GM19324 (cell line): ENCODE measurements around the gene TNFSF13.

Experiments
- ATAC-seq: cut with Tn5 transposase; IDR thresholded peaks from one replicate; pipeline ENCODE4 v1.9.1; 2021; ENCODE audit warnings: mild to moderate bottlenecking, moderate library complexity; ENCODE audit not compliant: unreplicated experiment, low FRiP score

TNFSF13 gene

GRCh38 chr17:7550344-7550743 is 8.2 kb upstream of the TNFSF13 start:
- ATAC-seq: no peak

DNA sequence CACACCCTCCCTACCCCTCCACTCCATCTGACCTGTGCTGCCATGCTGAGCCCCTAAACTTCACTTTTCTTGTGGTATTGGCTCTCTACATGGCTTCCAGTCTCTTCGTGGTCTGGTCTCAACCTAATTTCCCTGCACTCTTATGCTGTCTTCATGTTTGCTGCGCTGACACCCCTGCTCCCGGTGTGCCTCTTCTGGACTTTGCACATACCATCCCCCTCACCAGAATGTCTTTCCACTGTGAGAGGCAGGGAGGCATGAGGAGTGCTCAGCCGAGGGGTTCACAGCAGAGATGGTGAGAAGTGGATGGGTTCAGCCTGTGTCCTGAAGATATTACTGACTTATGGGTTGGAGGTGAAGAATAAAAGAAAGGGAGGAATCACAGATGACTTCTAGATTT is 7.2 kb upstream of the TNFSF13 start:
- ATAC-seq: no peak

- ATAC-seq: peak; percentile 55
Measured at GRCh38 chr17:7552621-7553051, 5.9 kb upstream of the TNFSF13 start.

GRCh38 chr17:7553356-7553755 is 5.2 kb upstream of the TNFSF13 start:
- ATAC-seq: no peak

DNA sequence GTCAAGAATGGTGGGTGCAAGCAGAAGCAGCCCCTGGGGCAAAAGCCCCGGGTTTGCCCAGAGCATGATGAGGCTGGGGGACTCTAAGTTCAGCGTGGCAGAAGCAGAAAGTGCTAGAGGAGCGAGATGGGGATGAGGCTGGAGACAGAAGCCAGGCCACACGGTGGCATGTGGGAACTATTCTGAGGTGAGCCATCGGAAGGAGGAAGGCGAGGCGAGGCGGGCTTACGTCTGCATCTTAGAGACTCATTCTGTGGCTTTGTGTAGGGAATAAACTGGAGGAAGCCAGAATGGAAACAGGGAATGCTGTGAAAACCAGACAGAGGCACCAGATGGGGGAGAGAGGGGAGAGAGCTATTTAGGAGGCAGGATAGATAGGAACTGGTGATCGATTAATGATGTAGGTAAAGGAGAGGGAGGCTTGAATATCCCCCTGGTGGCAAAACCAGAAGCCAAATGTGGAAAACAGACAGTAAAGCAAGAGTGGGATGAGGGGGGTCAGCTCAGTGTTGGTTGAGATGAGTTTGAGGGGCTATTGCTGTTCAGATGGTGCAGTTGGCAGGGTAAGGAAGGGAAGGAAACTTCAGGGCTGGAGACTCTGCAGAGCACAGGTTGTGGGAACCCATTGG is 3.1 kb upstream of the TNFSF13 start:
- ATAC-seq: no peak

DNA sequence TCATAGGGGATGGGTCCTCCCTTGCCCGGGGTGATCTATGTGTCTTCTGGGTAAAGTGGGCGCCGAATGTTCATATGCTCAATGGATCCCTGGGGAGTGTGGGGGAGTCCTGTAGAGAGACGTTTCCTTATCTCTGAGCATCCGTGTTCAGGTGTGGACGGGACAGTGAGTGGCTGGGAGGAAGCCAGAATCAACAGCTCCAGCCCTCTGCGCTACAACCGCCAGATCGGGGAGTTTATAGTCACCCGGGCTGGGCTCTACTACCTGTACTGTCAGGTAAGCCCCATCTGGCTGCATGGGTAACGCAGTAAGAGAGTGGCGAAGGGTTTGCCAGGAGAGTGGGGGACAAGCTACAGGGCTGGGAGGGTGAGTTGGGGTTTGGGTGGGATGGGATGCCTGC is 1.9 kb upstream of the TNFSF13 start:
- ATAC-seq: no peak

DNA sequence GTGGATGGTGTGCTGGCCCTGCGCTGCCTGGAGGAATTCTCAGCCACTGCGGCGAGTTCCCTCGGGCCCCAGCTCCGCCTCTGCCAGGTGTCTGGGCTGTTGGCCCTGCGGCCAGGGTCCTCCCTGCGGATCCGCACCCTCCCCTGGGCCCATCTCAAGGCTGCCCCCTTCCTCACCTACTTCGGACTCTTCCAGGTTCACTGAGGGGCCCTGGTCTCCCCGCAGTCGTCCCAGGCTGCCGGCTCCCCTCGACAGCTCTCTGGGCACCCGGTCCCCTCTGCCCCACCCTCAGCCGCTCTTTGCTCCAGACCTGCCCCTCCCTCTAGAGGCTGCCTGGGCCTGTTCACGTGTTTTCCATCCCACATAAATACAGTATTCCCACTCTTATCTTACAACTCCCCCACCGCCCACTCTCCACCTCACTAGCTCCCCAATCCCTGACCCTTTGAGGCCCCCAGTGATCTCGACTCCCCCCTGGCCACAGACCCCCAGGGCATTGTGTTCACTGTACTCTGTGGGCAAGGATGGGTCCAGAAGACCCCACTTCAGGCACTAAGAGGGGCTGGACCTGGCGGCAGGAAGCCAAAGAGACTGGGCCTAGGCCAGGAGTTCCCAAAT is 1.3 kb upstream of the TNFSF13 start:
- no peak for ATAC-seq

DNA sequence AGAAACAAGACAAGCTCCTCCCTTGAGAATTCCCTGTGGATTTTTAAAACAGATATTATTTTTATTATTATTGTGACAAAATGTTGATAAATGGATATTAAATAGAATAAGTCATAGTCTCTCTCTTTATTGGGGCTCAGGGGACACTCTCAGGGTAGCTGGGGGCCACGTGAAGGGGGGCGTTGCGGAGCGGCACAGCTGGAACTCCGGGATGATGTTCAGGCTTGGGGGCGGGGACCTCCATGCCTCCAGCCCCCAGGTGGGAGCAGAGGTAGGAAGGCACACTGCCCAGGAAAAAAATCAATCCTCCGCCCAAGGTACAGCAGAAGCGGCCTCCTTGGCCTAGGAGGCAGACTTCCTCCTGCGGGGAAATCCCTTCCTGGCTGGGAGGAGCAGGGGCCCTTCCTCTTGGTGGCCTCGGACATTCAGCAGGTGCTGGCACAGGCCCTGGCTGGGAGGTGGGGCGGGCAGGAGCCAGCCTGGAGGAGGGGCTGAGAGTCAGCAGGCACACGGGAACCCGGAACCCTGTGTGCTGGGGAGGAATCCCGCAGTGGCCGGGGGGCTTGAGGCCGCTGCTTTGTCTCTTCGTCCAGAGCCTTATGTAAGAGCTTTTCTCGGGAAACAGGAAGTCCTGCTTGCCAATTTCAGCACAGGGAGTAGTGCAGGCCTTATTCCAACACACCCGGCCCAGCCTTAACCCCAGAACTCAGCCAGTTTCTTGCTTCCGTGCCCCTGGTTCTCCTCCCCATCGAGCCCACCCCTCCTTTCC is 591 bp upstream of the TNFSF13 start:
- ATAC-seq: no peak

DNA sequence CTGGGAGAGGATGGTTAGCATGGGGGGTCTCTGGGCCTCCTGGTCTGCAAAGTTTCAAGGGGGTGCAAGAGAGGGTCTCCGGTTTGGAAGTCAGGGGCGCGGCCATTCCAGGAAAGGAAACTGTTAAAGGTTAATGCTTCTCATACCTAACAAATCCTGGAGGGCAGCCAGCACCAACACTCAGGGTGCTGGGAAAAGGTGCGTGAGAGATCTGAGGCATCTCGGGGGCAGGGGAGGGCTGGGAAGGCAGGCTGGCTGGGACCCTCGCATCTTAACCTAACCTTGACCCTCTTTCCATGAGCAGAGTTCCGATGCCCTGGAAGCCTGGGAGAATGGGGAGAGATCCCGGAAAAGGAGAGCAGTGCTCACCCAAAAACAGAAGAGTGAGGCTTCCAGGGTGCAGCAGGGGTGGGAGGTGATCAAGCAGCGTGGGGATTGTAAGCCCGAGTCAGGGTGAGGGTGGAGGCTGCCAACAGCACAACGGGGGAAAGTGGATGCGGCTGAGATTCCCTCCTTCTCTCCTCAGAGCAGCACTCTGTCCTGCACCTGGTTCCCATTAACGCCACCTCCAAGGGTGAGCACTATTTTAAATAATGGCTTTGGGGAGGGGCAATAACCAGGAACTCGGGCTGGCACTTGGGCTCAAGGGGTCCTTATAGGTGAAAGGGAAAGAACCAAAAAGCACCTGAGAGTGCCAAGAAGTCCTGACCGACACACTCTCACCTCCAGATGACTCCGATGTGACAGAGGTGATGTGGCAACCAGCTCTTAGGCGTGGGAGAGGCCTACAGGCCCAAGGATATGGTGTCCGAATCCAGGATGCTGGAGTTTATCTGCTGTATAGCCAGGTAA is 996 bp downstream of the TNFSF13 start:
- no peak for ATAC-seq

DNA sequence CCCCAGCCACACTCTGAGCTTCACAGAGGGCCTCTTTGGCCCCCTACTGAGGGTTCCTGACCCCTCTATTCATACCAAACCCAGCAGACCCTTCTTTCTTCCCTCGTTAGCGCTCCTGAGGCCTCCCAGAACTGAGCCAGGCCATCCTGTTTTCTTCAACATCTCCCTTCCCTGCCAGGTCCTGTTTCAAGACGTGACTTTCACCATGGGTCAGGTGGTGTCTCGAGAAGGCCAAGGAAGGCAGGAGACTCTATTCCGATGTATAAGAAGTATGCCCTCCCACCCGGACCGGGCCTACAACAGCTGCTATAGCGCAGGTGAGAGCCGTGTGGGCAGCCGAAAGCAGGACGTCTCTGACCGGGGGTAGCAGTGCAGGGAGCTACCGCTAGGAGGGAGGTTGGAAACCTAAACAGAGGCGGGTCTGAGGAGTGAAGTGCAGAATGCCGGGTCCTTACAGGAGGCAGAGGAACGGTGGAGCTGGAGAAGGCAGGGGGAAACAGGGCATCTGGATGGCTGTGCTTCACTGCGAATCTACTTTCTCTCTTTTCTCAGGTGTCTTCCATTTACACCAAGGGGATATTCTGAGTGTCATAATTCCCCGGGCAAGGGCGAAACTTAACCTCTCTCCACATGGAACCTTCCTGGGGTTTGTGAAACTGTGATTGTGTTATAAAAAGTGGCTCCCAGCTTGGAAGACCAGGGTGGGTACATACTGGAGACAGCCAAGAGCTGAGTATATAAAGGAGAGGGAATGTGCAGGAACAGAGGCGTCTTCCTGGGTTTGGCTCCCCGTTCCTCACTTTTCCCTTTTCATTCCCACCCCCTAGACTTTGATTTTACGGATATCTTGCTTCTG is 1.9 kb downstream of the TNFSF13 start:
- ATAC-seq: no peak

DNA sequence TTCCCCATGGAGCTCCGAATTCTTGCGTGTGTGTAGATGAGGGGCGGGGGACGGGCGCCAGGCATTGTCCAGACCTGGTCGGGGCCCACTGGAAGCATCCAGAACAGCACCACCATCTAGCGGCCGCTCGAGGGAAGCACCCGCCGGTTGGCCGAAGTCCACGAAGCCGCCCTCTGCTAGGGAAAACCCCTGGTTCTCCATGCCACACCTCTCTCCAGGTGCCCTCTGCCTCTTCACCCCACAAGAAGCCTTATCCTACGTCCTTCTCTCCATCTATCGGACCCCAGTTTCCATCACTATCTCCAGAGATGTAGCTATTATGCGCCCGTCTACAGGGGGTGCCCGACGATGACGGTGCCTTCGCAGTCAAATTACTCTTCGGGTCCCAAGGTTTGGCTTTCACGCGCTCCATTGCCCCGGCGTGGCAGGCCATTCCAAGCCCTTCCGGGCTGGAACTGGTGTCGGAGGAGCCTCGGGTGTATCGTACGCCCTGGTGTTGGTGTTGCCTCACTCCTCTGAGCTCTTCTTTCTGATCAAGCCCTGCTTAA is 2.6 kb downstream of the TNFSF13 start:
- peak; percentile 38 for ATAC-seq

- ATAC-seq: peak; percentile 85
Measured at GRCh38 chr17:7561589-7562207, 3.1 kb downstream of the TNFSF13 start, which contains the start of gene SENP3. SENP3 (plus strand) TSS chr17:7561919; CDS start chr17:7563077, 1,158 bp downstream.

GRCh38 chr17:7562208-7562605 is 3.7 kb downstream of the TNFSF13 start:
- ATAC-seq: no peak

- no peak for ATAC-seq
Measured at GRCh38 chr17:7563115-7563869, 4.7 kb downstream of the TNFSF13 start.

- ATAC-seq: no peak
Measured at GRCh38 chr17:7569571-7569970, 11.0 kb downstream of the TNFSF13 start.

- ATAC-seq: no peak
Measured at GRCh38 chr17:7570351-7570750, 11.8 kb downstream of the TNFSF13 start.

DNA sequence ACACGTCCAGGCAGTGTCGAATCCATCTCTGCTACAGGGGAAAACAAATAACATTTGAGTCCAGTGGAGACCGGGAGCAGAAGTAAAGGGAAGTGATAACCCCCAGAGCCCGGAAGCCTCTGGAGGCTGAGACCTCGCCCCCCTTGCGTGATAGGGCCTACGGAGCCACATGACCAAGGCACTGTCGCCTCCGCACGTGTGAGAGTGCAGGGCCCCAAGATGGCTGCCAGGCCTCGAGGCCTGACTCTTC is 13.7 kb downstream of the TNFSF13 start:
- ATAC-seq: no peak

GRCh38 chr17:7572588-7573323 is 14.2 kb downstream of the TNFSF13 start:
- ATAC-seq: peak; percentile 91
